ENCODE measurements around the gene ANXA9.

The ANXA9 gene

GRCh38 chr1:150981805-150982712 is at the start of gene ANXA9:
Gene ANXA9 (plus strand): TSS chr1:150982292. CDS start chr1:150983106, 814 bp downstream.
- DNase-seq: no peak

- DNase-seq: no peak
Measured at GRCh38 chr1:150944856-150945255, 37.2 kb upstream of the ANXA9 start.

DNA sequence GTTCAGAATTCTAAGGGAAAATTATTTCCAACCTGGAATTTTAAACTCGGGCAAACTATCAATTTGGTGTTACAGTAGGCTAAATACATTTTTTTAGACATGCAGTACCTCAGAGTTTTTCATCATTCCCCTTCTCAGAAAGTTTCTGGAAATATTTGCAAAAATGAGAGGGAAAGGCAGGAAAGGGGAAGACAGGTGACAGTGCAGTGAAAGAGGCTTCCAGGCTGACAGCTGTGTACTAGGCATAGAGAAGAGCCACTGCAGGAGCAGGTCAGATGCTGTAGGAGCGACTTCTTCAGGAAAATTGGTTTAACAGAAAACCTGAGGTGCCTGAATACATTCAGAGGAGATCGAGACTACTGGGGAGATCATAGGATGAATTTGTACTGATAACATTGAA is 27.4 kb upstream of the ANXA9 start:
- no peak for DNase-seq

DNA sequence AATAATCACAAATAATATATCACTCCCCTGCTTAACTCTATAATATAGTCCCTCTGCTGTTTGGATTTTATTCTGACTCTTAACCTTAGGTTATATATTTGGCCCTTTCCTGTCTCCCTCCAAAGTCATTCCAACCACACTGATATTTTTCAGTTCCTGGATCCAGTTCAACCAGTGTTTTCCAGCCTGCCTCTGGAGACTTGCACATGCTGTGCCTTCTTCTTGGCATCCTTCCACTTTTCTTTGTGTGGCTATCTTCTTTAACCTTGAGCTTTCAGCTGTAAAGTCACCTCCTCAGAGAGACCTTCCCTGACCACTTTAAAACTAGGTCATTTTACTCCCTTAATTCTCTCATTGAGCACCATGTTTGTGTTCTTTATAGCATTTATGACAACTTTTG is 26.8 kb upstream of the ANXA9 start:
- DNase-seq: no peak

GRCh38 chr1:150957666-150958065 is 24.4 kb upstream of the ANXA9 start:
- DNase-seq: no peak

DNA sequence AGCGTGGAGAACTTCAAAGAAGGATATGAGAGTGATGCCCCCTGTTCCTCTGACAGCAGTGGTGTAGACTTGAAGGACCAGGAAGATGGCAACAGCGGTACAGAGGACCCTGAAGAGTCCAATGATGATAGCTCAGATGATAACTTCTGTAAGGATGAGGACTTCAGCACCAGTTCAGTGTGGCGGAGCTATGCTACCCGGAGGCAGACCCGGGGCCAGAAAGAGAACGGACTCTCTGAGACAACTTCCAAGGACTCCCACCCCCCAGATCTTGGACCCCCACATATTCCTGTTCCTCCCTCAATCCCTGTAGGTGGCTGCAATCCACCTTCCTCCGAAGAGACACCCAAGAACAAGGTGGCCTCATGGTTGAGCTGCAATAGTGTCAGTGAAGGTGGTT is 21.4 kb upstream of the ANXA9 start:
- no peak for DNase-seq

DNA sequence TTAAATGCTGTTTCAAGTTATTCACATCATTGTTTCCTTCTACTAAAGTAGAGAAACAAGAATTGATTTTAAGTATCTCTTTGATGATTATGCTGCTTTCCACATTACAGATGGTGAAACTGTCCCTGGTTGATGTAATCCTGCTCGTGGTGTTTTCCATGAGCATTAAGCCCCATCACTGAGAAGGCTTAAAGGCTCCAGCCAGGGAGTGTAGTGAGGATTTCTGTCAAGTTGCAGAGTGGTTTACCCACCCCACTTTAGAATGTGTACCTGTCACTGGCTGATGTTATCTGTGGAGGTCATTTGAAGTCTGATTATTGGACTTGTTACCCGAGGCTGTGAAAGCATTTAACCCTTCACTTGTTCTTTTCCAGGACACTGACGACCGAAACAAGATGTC is 20.3 kb upstream of the ANXA9 start:
- DNase-seq: no peak

GRCh38 chr1:150963321-150964163 is 18.6 kb upstream of the ANXA9 start:
- DNase-seq: no peak

- DNase-seq: no peak
Measured at GRCh38 chr1:150964164-150964489, 18.0 kb upstream of the ANXA9 start.

DNA sequence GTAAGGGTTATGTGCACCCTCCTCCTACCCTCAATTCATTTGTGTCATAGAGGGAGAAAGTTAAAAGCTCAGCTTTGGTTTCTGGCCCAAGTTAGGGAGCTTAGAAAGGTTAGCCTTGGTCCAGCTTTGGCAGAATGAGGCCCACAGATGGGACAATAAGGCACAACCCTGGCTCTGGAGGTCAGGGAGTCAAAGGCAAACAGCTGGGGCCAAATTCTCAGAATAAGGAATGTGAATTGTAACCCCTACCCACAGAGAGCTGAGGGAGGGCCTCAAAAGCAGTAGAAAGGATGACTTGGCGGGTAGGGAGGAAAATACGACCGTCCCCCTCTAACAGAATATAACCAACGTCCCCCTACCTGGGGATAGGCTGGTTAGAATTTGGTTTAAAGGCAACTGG is 16.5 kb upstream of the ANXA9 start:
- no peak for DNase-seq

- DNase-seq: no peak
Measured at GRCh38 chr1:150966011-150966410, 16.1 kb upstream of the ANXA9 start.

DNA sequence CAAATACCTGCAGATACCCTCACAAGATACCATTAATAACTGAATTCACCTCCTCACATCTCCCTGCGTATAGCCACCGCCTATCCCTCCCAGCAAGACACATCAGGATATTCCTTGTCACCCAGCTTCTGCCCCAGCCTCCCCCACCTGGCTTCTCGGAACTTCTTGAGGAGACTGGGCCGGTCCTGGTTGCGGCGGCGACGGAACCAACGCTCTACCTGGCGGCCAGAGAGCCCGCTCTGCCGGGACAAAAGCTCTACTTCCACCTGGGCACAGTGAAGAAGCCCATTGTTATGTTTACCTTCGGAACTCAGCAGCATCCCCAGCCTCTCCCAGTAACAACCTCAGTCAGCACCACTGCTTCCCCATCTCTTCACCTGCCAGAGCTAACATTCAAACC is 14.2 kb upstream of the ANXA9 start:
- DNase-seq: no peak

- DNase-seq: no peak
Measured at GRCh38 chr1:150968491-150968890, 13.6 kb upstream of the ANXA9 start.

DNA sequence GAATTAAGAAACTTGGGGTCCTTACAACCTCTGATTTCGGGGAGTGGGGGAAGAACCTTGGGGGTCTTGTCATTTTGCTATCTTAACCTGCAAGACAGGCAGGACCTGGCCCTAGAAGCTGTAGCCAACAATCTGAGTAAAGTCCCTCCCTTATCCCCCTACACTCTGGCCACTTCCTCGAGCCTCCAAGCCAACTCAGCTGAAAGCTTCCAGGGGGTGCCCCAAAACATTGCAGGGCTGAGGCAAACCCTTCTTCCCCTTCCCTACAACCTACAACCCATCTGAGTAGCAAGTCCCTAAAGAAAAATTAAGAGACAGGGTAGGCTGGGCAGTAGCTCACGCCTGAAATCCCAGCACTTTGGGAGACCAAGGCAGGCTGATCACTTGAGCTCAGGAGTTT is 12.5 kb upstream of the ANXA9 start:
- DNase-seq: no peak

DNA sequence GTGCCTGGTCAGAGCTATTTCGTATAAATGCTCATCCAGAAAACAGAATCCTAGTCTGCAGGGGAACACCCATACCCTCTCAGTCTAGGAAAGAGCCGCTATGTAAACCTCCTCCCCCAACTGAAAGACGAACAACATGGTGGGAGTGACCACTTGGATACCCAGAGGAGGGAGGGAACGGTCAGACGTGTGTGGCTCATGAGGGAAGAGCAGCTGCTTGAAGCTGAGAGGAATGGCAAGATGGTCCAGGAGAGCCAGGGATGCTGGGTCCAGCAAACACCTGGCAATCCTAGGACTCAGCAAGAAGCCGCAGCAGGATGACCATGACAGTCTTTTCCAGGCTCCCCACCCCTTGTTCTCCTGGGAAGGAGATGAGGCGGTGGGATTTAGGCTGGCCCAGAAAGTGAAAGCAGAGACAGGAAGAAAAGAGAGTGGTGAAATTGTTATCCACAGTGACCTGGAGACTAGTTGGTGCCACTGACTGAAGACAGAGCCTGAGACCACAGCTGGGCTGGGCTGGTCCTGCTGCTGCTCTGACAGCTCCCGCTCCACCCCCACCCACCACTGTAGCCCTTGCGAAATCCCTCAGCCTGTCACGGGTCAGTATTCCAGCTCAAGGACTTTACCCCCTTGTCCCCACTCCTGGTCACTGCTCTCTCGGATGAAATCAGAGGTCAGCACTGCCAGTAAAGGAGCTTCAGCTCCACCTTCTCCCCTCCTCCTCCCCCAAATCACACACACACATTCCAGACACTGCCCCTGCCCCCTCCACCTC is 11.1 kb upstream of the ANXA9 start:
- no peak for DNase-seq

- DNase-seq: no peak
Measured at GRCh38 chr1:150971583-150972416, 10.3 kb upstream of the ANXA9 start.

GRCh38 chr1:150972417-150972940 is 9.6 kb upstream of the ANXA9 start:
- DNase-seq: no peak

- DNase-seq: no peak
Measured at GRCh38 chr1:150973258-150973835, 8.7 kb upstream of the ANXA9 start.

DNA sequence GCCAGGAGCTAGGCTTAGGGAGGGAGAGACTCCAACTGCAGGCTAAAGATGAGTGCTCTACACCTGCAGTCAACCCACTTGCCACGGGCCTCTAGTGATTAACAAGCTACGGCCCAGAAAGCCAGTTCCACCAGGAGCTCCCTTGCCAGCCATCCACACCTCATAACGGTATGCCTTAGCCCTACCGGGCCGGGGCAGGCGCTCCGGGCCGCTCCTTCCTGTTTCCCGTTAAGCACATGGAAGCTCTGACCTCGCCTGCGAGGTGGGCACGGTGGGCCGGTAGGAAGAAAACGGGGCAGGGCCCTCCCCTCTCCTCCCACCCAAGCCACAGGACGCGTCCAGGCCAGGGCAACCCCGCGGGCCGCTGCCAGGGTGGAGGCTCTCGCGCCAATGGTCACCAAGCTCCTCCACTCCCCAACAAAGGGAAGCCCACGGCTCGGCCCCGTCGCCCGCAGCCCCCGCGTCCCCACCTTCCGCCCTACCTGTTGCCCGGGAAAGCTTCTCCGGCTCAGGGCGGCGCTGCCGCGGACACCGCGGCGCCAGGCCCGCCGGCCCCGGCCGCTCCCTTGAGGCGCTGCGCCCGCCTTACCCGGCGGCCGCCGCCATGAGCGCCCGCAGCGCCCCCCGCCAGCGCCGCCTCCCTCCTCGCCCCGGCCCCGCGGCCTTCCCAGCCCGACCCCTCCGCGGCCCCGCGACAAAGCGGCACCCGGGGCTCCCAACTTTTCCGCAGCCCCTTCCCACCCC is 8.1 kb upstream of the ANXA9 start:
- no peak for DNase-seq

- DNase-seq: peak; percentile 63
Measured at GRCh38 chr1:150974580-150975478, 7.3 kb upstream of the ANXA9 start, which contains the start of gene CERS2. Gene CERS2 (minus strand): TSS chr1:150974835. CDS start chr1:150969090, 5,745 bp downstream.

All from NCI-H2171 (cell line).